Right ventricle myocardium superior (tissue), 1 donor: Measurements from ENCODE around the gene BCL2L12. TPM values are rescaled to one million over a fixed set of nuclear protein-coding genes. Genes with fewer than 3 reads are reported as not detected.
"Not testable (repeated sequence)": the region's sequence is repeated elsewhere in the genome, so short reads cannot be mapped to it uniquely, and the experiment has no call there.

Source experiments
- ATAC-seq: fragments of 200-7000 bp; cut with Tn5 transposase; one replicate; pipeline ENCODE4 v1.9.1; 2020; ENCODE audit warnings: mild to moderate bottlenecking; ENCODE audit not compliant: poor library complexity
- DNase-seq: peaks from one replicate; pipeline ENCODE4 v3.0.0-alpha.2; 2020
- intact Hi-C: fragments of 100-400 bp; cut with DNase I; formaldehyde crosslinking; loops from one replicate; pipeline ENCODE4 v1.11.2; 2022
- total RNA-seq: library from RNA; stranded (reverse); fragmentation: NEBNext Ultra II Directional; extraction: Animal tissue kit (Norgen Biotek cat#: 25700); gene quantifications from one replicate; pipeline ENCODE4 v1.2.1, GENCODE V29; 2021
- donor health status: DM: no; HTN: yes; CAD: no; lungs with severe emphysema.

Gene BCL2L12
- total RNA-seq, 1 donor from 2014 or later: 10.8 TPM

DNA sequence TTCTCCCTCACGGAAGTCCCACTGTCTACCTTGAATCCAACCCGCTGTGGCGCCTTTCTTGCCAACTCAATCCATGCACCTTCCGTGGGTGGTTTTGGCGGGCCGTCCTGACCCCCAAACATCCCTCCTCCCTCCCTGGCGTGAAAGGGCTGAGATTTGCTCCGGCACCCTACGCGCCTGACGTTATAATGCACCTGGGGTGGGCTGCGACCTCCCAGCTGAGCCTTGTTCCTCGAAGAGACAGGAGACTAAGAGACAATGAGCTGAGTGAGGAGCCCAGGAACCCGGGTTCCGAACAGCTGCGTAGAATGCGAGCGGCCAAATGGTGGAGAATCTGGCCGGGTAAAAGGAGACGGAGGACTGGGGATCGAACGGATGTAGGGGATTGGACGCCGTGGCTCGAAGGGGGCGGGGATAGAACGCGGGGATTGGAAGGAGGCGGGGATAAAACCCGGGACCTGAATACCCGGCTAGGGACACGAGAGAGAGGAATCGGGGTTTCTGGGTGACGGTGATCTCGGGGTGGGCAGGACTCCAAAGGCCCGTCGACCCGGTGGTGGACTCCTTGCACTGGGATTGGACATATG, 25.0 kb downstream of the BCL2L12 start, which contains the start of gene CPT1C:
CPT1C (plus strand) TSS at position 461 of the 587 bp plus-strand sequence. CDS start 1,137 bp downstream, outside the sequence.
- ATAC-seq (peak; percentile 85), DNase-seq (peak; percentile 85)
- intact Hi-C loops: no loop called here

- intact Hi-C loops: no loop called here
- DNase-seq: peak; percentile 80
- peak; percentile 52 for ATAC-seq
These were observed 25.8 kb downstream of the BCL2L12 start for GRCh38 chr19:49691243-49692146.

DNA sequence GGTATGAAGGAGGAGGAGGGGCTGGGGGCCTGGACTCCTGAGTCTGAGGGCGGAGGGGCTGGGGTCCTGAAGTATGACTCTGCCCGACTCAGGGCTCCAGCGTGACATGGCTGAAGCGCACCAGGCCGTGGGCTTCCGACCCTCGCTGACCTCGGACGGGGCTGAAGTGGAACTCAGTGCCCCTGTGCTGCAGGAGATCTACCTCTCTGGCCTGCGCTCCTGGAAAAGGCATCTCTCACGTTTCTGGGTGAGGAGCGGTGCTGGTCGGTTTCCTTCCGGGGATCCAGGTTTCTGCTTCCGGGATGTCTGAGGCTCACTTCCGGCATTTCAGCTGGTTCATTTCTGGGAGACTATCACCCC, 26.4 kb downstream of the BCL2L12 start:
- intact Hi-C loops: no loop called here
- ATAC-seq (no peak), DNase-seq (no peak)

- DNase-seq (no peak), ATAC-seq (no peak)
- intact Hi-C loops: no loop called here
These were observed 30.4 kb downstream of the BCL2L12 start for GRCh38 chr19:49696115-49696514.

- intact Hi-C loops: no loop called here
- DNase-seq: no peak
- ATAC-seq: no peak
These were observed 31.1 kb downstream of the BCL2L12 start for GRCh38 chr19:49696865-49697264.

DNA sequence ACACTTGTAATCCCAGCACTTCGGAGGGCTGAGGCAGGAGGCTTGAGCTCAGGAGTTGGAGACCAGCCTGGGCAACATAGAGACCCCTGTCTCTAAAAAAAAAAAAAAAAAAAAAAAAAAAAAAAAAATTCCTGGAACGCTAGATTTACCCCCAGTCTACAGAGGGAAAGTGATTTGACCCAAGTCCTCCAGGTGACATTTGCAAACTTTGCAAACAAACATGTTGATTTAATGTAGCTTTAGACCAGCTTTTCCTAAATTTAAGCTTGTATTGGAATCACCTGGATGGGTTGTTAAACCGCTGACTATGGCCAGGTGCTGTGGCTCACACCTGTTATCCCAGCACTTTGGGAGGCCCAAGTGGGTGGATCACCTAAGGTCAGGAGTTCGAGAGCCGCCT, 33.6 kb downstream of the BCL2L12 start:
- no peak for ATAC-seq
- intact Hi-C loops: no loop called here
- no peak for DNase-seq

- DNase-seq: no peak
- ATAC-seq: no peak
These were observed 34.8 kb downstream of the BCL2L12 start for GRCh38 chr19:49700563-49700962.

DNA sequence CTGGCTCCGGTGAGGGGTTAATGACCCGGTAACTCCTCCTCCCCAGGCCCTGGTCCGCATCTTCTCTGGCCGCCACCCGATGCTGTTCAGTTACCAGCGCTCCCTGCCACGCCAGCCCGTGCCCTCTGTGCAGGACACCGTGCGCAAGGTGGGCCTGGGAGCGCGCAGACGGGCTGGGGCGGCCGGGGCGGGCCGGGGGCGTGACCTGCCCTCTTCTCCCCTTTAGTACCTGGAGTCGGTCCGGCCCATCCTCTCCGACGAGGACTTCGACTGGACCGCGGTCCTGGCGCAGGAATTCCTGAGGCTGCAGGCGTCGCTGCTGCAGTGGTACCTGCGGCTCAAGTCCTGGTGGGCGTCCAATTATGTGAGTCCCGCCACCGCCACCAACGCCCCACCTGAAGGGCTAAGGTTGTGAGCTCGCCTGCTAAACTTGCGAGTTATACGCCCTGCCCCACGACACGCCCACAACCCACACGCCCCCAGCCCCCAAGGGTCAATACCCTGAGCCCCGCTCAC, 35.6 kb downstream of the BCL2L12 start:
- ATAC-seq (no peak), DNase-seq (no peak)
- intact Hi-C loops: no loop called here

More at GRCh38 chr19:49700563-49700962, 34.8 kb downstream of the BCL2L12 start:
- intact Hi-C loops: no loop called here

GRCh38 chr19:49704888-49705642, 39.3 kb downstream of the BCL2L12 start:
- no peak for DNase-seq
- ATAC-seq: no peak
- intact Hi-C loops: no loop called here

- DNase-seq (no peak), ATAC-seq (no peak)
- intact Hi-C loops: no loop called here
These were observed 40.2 kb downstream of the BCL2L12 start for GRCh38 chr19:49705919-49706318.

- ATAC-seq (no peak), DNase-seq (no peak)
- intact Hi-C loops: no loop called here
These were observed 44.7 kb downstream of the BCL2L12 start for GRCh38 chr19:49710372-49710951.

DNA sequence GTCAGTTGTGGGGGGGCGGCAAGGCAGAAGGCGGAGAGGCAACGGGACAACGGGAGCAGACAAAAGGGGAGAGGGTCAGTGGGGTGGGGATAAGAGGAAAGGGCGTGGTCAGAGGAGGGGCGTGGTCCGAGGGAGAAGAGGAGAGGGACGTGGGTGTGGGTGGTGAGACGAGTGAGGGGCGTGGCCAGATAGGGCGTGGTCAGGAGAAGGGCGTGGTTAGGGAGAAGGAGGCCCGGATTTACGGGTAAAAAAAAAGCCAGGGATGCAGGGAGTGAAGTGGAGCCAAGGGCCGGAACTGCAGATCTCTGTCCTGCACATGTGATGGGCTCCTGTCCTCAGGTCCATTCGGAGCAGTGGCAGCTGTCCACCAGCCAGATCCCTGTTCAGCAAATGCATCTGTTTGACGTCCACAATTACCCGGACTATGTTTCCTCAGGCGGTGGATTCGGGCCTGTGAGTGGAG, 46.7 kb downstream of the BCL2L12 start:
- DNase-seq (peak; percentile 77), ATAC-seq (no peak)
- intact Hi-C loops: no loop called here

DNA sequence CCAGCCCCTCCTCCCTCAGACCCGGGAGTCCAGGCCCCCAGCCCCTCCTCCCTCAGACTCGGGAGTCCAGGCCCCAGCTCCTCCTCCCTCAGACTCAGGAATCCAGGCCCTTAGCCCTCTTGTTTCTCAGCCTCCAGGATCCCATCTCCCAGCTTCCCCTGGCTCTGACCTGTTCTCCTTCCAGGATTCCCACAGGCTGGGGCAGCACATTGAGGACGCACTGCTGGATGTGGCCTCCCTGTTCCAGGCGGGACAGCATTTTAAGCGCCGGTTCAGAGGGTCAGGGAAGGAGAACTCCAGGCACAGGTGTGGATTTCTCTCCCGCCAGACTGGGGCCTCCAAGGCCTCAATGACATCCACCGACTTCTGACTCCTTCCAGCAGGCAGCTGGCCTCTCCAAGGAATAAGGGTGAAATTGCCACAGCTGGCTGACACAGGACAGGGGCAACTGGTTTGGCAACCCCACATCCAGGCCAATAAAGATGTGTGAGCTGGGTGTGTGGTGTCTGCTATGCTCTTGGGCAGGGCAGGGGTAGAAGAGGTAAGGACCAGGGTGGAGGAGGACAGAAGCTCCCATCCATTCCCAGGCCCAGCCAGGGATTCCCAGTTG, 47.6 kb downstream of the BCL2L12 start:
- intact Hi-C loops: no loop called here
- DNase-seq: no peak
- ATAC-seq: no peak

- intact Hi-C loops: no loop called here
- no peak for ATAC-seq
These were observed 50.4 kb downstream of the BCL2L12 start for GRCh38 chr19:49716154-49716553.

DNA sequence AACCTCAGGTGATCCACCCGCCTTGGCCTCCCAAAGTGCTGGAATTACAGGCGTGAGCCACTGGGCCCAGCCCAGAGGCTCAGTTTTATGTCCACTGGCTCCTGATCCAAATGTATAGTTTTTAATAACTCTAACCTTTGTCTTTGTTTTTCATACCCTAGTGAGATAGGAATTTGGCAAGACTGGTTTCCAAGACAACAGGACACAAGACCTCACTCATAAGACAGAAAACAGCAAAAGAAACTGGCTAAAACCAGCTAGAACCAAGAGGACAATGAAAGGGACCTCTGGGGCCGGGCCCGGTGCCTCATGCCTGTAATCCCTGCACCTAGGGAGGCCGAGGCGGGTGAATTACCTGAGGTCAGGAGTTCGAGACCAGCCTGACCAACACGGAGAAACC, 52.8 kb downstream of the BCL2L12 start:
- intact Hi-C loops: no loop called here
- ATAC-seq (no peak), DNase-seq (no peak)

More at GRCh38 chr19:49716154-49716553, 50.4 kb downstream of the BCL2L12 start:
- DNase-seq: no peak

- DNase-seq (no peak), ATAC-seq (no peak)
- intact Hi-C loops: no loop called here
These were observed 53.3 kb downstream of the BCL2L12 start for GRCh38 chr19:49718991-49719390.

GRCh38 chr19:49719420-49719819, 53.7 kb downstream of the BCL2L12 start:
- intact Hi-C loops, DNase-seq, ATAC-seq: not testable (repeated sequence)
